ENCODE results near the gene SUMF1. TPM values are rescaled to one million over a fixed set of nuclear protein-coding genes. Genes with fewer than 3 reads are reported as not detected.
"Not testable (repeated sequence)": the region's sequence is repeated elsewhere in the genome, so short reads cannot be mapped to it uniquely, and the experiment has no call there.

Gene SUMF1
- total and polyA plus RNA-seq, 5 donors: 7.8 to 14.4 (median 10.9) TPM

GRCh38 chr3:4460334-4460733, 6.7 kb downstream of the SUMF1 start:
- WGBS: 88% methylated on average over 4 of the region's 4 CpGs
- intact Hi-C loops (cut with DNase I): loop anchor here in 1 of 4 donors (10.0 kb wide), 1 partner anchor 106 kb away; no protein-coding TSS in a partner anchor

GRCh38 chr3:4458961-4459360, 8.1 kb downstream of the SUMF1 start:
- intact Hi-C loops (cut with DNase I): no loop called here
- ATAC-seq: no peak
- WGBS: 93% methylated on average over 3 of the region's 3 CpGs
- Histone ChIP-seq H3K27me3 (ENCODE audit: control insufficient read depth, insufficient read depth) (no peaks in the 10 kb centered on the region), H3K4me1 (ENCODE audit: control insufficient read depth, insufficient read depth, low read length) (peaks cover 2% of the 10 kb centered on the region), H3K4me3 (ENCODE audit: low read length) (no peak overlapping the region), H3K27ac (ENCODE audit: low read length) (no peak overlapping the region), H3K9me3 (ENCODE audit: control insufficient read depth, low read length) (no peaks in the 10 kb centered on the region)
- no peak for DNase-seq

More at GRCh38 chr3:4460334-4460733, 6.7 kb downstream of the SUMF1 start:
- Histone ChIP-seq H3K4me1 (ENCODE audit: control insufficient read depth, insufficient read depth, low read length) (peaks cover 2% of the 10 kb centered on the region), H3K27ac (ENCODE audit: low read length) (no peak overlapping the region), H3K9me3 (ENCODE audit: control insufficient read depth, low read length) (no peaks in the 10 kb centered on the region), H3K4me3 (ENCODE audit: low read length) (no peak overlapping the region), H3K27me3 (ENCODE audit: control insufficient read depth, insufficient read depth) (no peaks in the 10 kb centered on the region)
- DNase-seq (no peak), ATAC-seq (no peak)

DNA sequence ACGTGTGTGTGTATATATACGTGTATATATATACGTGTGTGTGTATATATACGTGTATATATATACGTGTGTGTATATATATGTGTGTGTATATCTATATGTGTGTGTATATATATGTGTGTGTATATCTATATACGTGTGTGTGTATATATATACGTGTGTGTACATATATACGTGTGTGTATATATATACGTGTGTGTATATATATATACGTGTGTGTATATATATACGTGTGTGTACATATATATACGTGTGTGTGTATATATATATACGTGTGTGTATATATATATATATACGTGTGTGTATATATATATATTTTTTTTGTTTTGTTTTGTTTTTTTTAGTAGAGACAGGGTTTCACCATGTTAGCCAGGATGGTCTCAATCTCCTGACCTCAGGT, 10.3 kb downstream of the SUMF1 start:
- H3K4me1 ChIP-seq (ENCODE audit: control insufficient read depth, insufficient read depth, low read length); H3K9me3 ChIP-seq (ENCODE audit: control insufficient read depth, low read length); H3K27me3 ChIP-seq (ENCODE audit: control insufficient read depth, insufficient read depth); DNase-seq; intact Hi-C loops (cut with DNase I); H3K4me3 ChIP-seq (ENCODE audit: low read length); H3K27ac ChIP-seq (ENCODE audit: low read length); ATAC-seq: not testable (repeated sequence)
- WGBS: 93% methylated on average over 14 of the region's 14 CpGs

DNA sequence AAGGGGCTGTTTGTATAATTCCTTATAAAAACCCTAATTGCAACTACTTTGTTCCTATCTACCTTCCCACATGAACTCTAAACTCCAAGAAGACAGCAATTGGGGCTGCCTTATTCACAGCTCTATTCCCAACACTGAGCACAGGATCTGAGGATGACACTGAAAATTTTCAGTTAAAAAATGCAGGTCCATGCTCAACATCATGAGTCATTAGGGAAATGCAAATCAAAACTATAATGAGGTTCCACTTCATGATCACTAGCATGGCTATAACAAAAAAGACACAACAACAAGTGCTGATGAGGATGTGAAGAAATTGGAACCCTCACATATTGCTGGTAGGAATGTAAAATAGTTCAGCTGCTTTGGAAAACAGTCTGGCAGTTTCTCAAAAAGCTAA, 12.9 kb downstream of the SUMF1 start:
- no peaks in the 10 kb centered on the region for H3K4me1 ChIP-seq (ENCODE audit: control insufficient read depth, insufficient read depth, low read length)
- intact Hi-C loops (cut with DNase I): no loop called here
- no peak for DNase-seq

GRCh38 chr3:4449043-4449805, 17.8 kb downstream of the SUMF1 start:
- 57% methylated on average over 5 of the region's 5 CpGs for WGBS
- no peak overlapping the region for H3K4me3 ChIP-seq (ENCODE audit: low read length)
- no peaks in the 10 kb centered on the region for H3K4me1 ChIP-seq (ENCODE audit: control insufficient read depth, insufficient read depth, low read length)
- ATAC-seq (no peak), DNase-seq (no peak)
- no peak overlapping the region for H3K27ac ChIP-seq (ENCODE audit: low read length)
- intact Hi-C loops (cut with DNase I): no loop called here
- no peaks in the 10 kb centered on the region for H3K27me3 ChIP-seq (ENCODE audit: control insufficient read depth, insufficient read depth)
- no peaks in the 10 kb centered on the region for H3K9me3 ChIP-seq (ENCODE audit: control insufficient read depth, low read length)

More for the DNA sequence above, 12.9 kb downstream of the SUMF1 start:
- Histone ChIP-seq H3K9me3 (ENCODE audit: control insufficient read depth, low read length) (no peaks in the 10 kb centered on the region), H3K27ac (ENCODE audit: low read length) (no peak overlapping the region), H3K4me3 (ENCODE audit: low read length) (no peak overlapping the region), H3K27me3 (ENCODE audit: control insufficient read depth, insufficient read depth) (no peaks in the 10 kb centered on the region)
- no peak for ATAC-seq

GRCh38 chr3:4448187-4448586, 18.9 kb downstream of the SUMF1 start:
- Histone ChIP-seq H3K4me1 (ENCODE audit: control insufficient read depth, insufficient read depth, low read length) (no peaks in the 10 kb centered on the region), H3K27me3 (ENCODE audit: control insufficient read depth, insufficient read depth) (no peaks in the 10 kb centered on the region), H3K9me3 (ENCODE audit: control insufficient read depth, low read length) (no peaks in the 10 kb centered on the region), H3K4me3 (ENCODE audit: low read length) (no peak overlapping the region), H3K27ac (ENCODE audit: low read length) (no peak overlapping the region)
- DNase-seq (no peak), ATAC-seq (no peak)
- intact Hi-C loops (cut with DNase I): no loop called here
- WGBS: 81% methylated on average over 6 of the region's 6 CpGs

DNA sequence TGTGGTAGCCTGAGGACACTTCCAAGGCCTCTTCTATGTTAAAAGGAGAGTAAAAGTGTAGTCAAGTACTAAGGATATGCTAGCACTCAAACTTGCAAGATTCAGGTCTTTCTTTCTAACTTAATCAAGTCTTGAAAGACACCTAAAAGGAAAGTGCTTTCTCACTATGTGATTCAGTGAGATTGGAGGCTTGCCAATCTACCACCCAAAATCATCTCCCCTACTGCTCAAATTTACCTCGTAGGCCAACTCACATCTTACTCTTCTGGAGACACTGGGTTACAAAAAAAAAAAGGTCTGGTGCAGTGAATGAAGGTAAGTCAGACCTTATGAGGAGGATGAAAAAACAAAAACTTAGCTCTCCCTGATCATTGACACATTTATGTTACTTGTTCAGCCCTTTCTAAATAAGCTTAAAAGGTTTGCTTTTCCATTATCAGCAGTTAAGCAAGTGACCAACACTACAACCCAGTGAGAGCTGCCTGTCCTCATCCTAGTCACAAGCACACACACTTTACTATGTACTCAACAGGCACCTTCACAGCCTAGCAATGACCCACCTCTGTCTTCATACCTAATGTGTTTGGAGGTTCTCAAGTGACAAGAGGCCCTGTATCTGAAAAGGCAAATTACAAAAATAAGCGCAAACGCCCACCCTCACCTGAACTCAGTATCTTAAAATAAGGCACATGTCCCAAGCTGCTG, 19.6 kb downstream of the SUMF1 start:
- ATAC-seq: no peak
- H3K27me3 ChIP-seq (ENCODE audit: control insufficient read depth, insufficient read depth): no peaks in the 10 kb centered on the region
- DNase-seq: no peak
- H3K4me3 ChIP-seq (ENCODE audit: low read length): no peak overlapping the region
- WGBS: 89% methylated on average over 3 of the region's 3 CpGs
- H3K27ac ChIP-seq (ENCODE audit: low read length): no peak overlapping the region
- intact Hi-C loops (cut with DNase I): no loop called here
- H3K9me3 ChIP-seq (ENCODE audit: control insufficient read depth, low read length): no peaks in the 10 kb centered on the region
- no peaks in the 10 kb centered on the region for H3K4me1 ChIP-seq (ENCODE audit: control insufficient read depth, insufficient read depth, low read length)

GRCh38 chr3:4440951-4441350, 26.1 kb downstream of the SUMF1 start:
- H3K4me3 ChIP-seq (ENCODE audit: low read length): no peak overlapping the region
- intact Hi-C loops (cut with DNase I): no loop called here
- 90% methylated on average over 6 of the region's 6 CpGs for WGBS
- DNase-seq: no peak
- no peaks in the 10 kb centered on the region for H3K4me1 ChIP-seq (ENCODE audit: control insufficient read depth, insufficient read depth, low read length)
- H3K27ac ChIP-seq (ENCODE audit: low read length): no peak overlapping the region
- H3K9me3 ChIP-seq (ENCODE audit: control insufficient read depth, low read length): no peaks in the 10 kb centered on the region
- no peaks in the 10 kb centered on the region for H3K27me3 ChIP-seq (ENCODE audit: control insufficient read depth, insufficient read depth)
- no peak for ATAC-seq

DNA sequence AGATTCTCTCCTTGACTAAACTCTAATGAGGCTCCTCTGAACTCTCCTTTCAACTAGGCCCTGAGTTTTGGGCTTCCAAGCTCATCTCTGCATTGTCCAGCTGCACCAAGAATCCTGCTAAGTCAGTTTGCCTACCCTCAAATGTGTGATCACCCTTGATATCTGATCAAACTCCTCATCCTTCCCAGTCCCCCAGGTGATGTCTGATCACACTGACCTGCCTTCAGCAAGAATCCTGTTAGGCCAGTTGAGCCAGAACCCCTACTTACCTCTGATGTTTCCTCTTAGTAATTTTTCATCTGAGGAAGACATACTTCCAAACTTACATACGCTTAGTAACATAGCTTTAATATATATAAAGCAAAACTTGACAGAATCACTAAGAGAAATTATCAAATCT, 28.8 kb downstream of the SUMF1 start:
- intact Hi-C loops (cut with DNase I): no loop called here
- no peak for ATAC-seq

GRCh38 chr3:4432259-4432658, 34.8 kb downstream of the SUMF1 start:
- no peak for ATAC-seq
- no peak overlapping the region for H3K4me3 ChIP-seq (ENCODE audit: low read length)
- intact Hi-C loops (cut with DNase I): no loop called here
- no peak overlapping the region for H3K27ac ChIP-seq (ENCODE audit: low read length)
- DNase-seq: no peak
- no peaks in the 10 kb centered on the region for H3K4me1 ChIP-seq (ENCODE audit: control insufficient read depth, insufficient read depth, low read length)
- H3K27me3 ChIP-seq (ENCODE audit: control insufficient read depth, insufficient read depth): no peaks in the 10 kb centered on the region
- no peaks in the 10 kb centered on the region for H3K9me3 ChIP-seq (ENCODE audit: control insufficient read depth, low read length)

More for the DNA sequence above, 28.8 kb downstream of the SUMF1 start:
- Histone ChIP-seq H3K27me3 (ENCODE audit: control insufficient read depth, insufficient read depth) (no peaks in the 10 kb centered on the region), H3K9me3 (ENCODE audit: control insufficient read depth, low read length) (no peaks in the 10 kb centered on the region), H3K4me1 (ENCODE audit: control insufficient read depth, insufficient read depth, low read length) (no peaks in the 10 kb centered on the region), H3K4me3 (ENCODE audit: low read length) (no peak overlapping the region), H3K27ac (ENCODE audit: low read length) (no peak overlapping the region)
- WGBS: 100% methylated on average over 1 of the region's 1 CpG
- no peak for DNase-seq

DNA sequence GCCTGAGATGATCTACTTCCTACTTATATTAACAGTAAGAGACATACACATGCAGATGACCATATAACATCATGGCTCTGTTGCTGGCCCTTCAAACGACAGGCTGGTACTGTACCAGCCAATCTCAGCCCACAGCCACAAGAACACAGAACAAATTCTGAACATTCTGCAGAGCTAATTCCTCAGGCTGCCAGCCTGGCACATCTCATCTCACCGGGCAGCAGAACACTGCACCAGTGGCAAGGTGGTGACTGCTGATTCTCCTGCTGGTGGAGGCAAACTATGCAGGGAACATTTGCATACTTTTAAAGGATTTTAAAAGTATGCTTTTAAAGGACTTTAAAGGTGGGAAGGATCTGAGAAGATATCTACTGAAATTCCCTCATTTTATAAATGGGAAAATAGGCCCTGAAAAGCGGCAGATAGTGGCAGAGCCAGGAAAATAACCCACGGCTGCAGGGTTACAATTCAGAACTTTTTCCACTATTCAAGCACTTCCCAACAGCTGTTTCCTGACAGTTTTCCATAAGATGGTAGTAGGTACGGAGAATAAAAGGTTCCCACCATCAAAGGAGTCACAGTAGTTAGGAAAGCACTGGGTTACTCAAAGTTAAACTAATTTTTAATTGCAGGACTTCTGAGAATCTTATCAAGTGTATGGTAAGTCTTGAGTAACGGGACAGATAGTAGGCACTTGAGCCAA, 37.3 kb downstream of the SUMF1 start:
- Histone ChIP-seq H3K27me3 (ENCODE audit: control insufficient read depth, insufficient read depth) (no peaks in the 10 kb centered on the region), H3K4me1 (ENCODE audit: control insufficient read depth, insufficient read depth, low read length) (no peaks in the 10 kb centered on the region), H3K4me3 (ENCODE audit: low read length) (no peak overlapping the region), H3K9me3 (ENCODE audit: control insufficient read depth, low read length) (no peaks in the 10 kb centered on the region), H3K27ac (ENCODE audit: low read length) (no peak overlapping the region)
- intact Hi-C loops (cut with DNase I): no loop called here
- 58% methylated on average over 6 of the region's 6 CpGs for WGBS
- peak in 1 of 2 donors; percentile 45 for ATAC-seq
- no peak for DNase-seq
